Inferior parietal cortex (tissue), 1 donor: Measurements from ENCODE around the gene CD48.
"Not testable (repeated sequence)": the region's sequence is repeated elsewhere in the genome, so short reads cannot be mapped to it uniquely, and the experiment has no call there.

Experiments used
- DNase-seq: peaks from one replicate; pipeline ENCODE4 v3.0.0-alpha.2; 2016; ENCODE audit errors: extremely low spot score

CD48 gene

DNA sequence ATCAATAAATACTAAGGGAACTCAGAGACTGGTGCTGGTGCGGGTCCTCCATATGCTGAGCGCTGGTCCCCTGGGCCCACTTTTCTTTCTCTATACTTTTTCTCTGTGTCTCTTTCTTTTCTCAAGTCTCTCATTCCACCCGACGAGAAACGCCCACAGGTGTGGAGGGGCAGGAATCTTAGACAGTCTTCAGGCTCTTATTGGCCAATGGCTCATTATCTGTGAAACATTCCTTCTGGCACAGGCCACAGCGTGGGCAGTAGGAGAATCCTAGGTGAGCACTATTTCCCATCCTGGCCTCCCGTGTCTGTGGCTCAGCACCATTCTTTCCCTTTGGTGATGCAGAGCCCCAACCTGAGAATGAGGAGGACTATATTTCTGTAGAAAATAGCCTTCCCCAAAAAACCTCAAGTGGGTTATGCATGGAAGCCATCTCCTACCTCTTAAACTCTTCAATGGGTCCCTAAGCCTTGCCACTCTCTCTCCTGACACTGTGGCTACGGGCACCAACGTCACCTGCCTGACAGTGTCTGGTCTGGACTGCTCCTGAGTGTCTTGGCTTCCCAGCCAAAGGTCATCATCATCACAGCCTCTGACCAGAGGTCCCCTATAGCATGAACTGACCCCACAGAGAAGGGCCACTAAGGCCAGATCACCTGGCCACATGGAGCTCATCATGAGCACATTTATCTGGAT lies 58.5 kb downstream of the CD48 start:
- no peak for DNase-seq

DNA sequence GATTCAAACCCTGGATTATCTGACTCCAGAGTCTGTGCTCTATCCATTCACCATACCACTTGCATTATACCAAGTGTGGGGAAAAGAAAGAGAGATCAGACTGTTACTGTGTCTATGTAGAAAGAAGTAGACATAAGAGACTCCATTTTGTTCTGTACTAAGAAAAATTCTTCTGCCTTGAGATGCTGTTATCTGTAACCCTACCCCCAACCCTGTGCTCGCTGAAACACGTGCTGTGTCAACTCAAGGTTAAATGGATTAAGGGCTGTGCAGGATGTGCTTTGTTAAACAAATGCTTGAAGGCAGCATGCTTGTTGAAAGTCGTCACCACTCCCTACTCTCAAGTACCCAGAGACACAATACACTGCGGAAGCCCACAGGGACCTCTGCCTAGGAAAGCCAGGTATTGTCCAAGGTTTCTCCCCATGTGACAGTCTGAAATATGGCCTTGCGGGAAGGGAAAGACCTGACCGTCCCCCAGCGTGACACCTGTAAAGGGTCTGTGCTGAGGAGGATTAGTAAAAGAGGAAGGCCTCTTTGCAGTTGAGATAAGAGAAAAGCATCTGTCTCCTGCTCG lies 59.5 kb downstream of the CD48 start:
- DNase-seq, result not testable (repeated sequence)

GRCh38 chr1:160651433-160652064 lies 60.1 kb downstream of the CD48 start:
- DNase-seq, result no peak

- no peak for DNase-seq
Measured at GRCh38 chr1:160647329-160647720, 64.3 kb downstream of the CD48 start.

- DNase-seq, result no peak
Measured at GRCh38 chr1:160646711-160647328, 64.8 kb downstream of the CD48 start, which contains the start of gene SLAMF1. TSS of gene SLAMF1 (minus strand) at chr1:160647044. CDS start at chr1:160646945, 99 bp downstream.

DNA sequence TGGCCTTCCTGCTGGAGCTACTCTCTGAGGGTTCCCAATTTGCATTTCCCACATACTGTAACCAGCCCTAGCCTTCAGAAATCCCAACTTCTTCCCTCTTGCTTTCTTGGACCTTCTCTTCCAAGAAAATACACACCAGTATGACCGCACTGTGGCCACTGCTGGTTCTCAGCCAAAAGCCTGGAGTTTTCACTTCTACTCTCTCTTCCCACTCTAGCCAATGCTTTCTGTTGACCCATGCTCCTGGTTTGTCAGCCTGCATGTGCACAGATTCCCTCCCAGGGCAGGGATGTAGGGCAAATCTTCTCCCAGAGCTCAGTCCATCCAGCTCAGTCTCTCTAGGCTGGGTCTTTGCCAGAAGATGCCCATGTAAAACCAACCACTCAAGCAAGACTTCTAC lies 65.4 kb downstream of the CD48 start:
- DNase-seq, result no peak

DNA sequence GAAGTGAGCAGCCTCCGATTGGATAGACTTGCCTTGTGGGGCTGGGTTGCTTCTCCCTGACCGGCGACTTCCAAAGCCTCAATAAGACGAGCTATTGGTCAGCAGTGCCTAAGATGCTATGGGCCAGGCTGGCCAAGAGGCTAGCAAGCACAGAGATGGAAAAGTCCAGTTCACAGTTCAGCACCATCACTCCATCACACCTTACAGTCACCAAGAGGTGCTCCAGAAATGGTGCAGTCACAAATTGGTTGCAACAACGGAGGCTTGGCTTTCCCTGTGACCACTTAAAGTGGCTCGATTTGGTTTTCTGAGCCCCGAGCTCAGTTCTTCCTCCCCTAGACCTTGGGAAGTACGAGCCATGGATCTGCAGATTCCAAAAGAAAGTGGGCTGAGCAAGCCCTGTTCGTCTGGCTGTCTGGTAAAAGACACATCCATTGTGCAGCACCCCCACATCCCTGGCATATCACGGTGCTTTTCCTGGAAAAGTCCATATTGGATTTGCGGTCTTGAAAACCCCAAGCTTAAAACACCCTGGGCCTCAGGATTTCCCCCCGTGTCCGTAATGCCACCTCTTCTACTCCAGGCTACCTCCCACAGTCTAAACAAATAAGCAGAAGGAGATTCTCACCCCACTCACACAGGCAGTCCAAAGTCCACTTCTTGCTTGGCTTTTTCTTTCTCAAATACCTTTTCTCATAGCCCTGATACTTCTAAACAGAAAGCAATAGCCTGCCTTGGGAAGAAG lies 66.1 kb downstream of the CD48 start:
- DNase-seq, result no peak

DNA sequence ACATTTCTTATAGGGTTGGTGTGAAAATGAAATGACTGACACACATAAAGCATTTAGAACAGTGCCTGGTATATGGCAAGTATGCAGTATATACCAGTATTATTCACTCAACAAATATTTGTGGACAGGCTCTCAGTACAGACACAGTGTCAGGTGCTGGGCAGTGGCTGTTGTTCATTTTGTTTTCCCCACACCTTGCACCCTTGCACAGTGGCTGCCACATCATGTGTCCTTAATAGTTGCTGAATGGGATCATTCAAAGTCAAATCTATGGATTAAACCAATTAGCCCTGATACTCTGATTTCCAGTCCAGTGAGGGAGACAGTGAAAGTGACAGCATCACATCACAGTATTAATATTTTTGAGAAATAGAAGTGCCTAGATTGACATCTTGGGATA lies 67.2 kb downstream of the CD48 start:
- DNase-seq, result no peak

DNA sequence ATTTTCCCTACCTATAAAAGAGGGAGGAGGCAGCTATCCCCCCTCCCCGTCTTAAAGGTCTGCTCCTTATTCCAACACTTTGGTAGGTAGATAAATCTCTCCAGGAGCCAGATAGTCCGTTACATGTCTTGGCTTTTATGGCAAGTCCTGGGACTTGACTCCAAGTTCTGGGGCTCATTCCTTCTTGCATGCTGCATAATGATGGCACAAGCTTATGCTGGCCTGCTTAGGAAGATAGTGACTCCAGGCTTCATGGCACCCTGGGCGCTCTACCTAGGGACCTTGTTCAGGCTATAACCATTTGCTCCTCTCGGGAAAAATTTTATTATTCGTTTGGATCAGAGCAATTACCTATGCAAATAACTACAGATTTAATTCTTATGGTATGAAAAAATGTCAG lies 68.5 kb downstream of the CD48 start:
- no peak for DNase-seq

GRCh38 chr1:160642281-160642644 lies 69.4 kb downstream of the CD48 start:
- no peak for DNase-seq

DNA sequence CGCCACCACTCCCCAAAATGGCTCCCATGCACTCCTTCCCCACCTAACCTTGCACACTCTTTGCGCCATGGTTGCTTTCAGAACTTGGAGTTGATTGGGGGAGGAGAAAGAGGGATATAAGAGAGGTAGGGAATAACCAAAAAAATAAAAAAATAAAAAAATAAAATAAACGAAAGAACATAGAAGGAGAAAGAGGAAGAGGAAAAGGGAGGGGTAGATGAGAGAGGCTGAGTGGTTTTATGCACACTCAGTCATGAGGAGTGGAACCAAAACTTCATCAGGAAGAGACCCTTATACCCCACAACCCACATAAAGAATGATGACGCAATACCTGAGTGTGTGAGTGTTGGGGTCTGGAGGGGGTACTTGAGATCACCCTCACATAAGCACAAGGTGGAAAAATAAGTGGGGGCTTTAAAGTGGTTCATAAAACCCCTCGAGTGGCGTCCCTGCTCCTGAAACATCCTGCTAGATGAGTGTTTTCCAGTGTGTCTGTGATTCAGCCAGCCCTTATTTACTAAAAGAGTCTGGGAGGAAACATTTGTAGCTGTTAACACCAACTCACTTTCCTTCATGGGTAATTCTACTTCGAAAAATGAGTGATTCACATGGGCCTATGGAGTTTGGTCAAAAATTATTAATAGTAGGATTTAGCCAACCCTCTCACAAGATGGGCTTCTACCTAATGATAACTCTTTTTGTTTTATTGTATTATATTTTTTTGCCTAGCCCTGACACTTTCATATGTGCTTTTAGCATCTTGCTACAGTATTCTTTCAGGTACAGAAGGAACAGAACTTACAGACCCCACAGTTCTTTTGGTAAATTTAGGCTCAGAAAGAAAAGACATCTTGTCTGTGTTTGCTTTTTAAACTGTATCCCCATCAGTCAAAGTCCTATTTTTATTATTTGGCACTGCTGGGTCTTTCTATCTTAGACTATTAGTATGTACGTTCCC lies 70.0 kb downstream of the CD48 start:
- DNase-seq, result no peak

DNA sequence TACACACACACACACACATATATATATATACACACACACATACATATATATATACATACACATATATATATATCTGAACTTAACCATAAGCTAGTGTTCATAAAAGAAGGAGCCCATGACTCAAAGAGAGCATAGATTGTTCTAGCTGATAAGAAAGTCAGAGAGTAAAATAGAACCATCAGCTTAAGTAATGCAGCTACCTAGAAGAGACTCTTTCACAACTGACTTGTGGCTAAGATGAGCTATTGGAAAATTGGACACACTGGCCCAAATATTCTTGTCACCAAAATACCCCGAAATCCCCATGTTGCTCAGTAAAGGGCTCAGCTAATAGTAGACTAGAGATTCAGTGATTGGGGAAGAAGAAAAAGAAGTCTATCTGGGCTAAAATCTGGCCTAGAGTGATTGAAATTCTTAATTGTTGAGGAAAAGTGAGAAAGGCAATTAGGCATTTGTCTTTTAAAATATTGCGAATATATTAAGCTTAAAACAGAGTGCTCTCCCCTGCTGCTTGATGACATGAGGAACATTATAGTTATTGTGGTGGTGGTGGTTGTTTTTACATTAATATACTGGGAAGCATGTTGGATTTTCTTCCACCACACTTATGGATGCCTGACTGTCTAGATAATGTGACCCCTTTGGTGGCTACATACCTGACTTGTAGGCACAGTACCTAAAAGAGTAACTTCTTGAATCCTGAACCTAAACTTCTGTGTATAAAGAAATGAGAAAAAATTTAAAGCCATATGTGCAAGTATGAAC lies 71.1 kb downstream of the CD48 start:
- no peak for DNase-seq

GRCh38 chr1:160639652-160640051 lies 72.0 kb downstream of the CD48 start:
- DNase-seq, result no peak

DNA sequence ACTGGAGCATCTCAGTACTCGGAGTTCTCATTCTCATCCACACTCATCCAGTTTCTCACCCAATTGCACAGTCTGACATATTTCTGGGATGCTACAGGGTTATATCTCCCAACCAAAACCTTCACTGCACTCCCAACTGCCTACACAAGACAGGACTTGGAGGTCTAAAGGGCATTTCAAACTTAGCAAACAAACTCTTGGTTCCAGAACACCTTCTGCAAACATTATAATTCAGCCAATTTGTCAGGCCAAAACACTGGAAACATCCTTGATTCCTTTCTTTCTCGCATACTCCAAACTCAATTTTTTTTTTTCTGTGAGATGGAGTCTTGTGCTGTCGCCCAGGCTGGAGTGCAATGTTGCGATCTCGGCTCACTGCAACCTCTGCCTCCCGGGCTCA lies 72.7 kb downstream of the CD48 start:
- DNase-seq, result no peak

DNA sequence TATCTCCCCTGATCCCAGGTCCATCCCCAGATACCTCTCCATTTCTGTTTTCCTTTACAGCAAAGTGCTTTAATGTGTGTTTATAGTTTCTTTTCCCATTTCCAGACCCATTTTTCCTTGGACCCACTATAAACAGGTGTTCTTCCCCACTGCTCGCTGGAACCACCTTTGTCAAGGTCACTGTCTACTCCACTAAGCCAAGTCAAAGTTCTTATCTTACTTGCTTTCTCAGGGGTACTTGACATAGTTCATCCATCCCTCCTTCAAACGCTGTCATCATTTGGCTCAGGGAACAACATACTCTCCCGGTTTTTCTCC lies 73.1 kb downstream of the CD48 start:
- no peak for DNase-seq

- no peak for DNase-seq
Measured at GRCh38 chr1:160637821-160638539, 73.6 kb downstream of the CD48 start.

DNA sequence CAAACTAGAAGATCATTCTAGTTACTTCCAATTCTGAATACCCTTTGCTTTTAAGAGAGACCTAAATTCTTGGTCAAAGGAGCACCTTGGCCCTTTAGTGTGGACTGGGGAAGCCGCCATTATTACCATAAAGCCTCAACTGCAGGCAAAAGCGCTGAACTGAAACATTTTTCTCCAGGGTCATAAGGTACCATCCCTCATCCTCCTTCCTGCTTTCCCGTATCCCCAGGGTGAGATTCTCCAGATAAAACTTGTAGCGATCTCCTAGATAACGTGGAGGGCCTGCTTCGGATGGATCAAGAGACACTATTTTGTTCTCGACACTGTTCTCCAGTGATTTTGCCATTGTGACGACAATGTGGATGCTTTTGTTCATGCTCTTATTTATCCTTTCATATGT lies 74.6 kb downstream of the CD48 start:
- no peak for DNase-seq

DNA sequence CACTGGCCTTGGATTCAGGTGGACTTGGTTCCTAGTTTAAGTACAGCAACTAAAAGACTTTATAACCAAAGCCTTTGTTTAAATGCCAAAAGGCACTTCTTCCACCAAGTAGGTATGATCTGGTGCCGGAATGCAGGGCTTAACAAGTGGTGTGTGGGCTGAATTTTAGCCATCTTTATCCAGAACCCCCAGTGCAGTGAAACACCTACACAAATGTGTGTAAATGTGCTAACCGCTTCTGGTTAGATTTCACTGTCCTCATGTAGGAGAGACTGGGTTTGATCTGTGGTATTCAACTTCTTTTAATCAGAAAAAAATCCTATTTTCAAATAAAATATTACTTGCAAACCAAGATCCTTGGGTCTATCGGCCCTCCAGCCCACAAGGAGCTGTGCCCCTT lies 75.1 kb downstream of the CD48 start:
- DNase-seq, result no peak

- no peak for DNase-seq
Measured at GRCh38 chr1:160636076-160636475, 75.5 kb downstream of the CD48 start.
